Activated effector memory CD4-positive, alpha-beta T cell treated with Interleukin-2 at 50 U/mL for 16 hours (primary cell): ENCODE data around the gene C19orf25.

ENCODE experiments used
- DNase-seq: peaks from one replicate; pipeline ENCODE4 v3.0.0-alpha.2; 2020

C19orf25 gene

GRCh38 chr19:1460033-1460995 is 18.7 kb downstream of the C19orf25 start:
- DNase-seq: no peak

DNA sequence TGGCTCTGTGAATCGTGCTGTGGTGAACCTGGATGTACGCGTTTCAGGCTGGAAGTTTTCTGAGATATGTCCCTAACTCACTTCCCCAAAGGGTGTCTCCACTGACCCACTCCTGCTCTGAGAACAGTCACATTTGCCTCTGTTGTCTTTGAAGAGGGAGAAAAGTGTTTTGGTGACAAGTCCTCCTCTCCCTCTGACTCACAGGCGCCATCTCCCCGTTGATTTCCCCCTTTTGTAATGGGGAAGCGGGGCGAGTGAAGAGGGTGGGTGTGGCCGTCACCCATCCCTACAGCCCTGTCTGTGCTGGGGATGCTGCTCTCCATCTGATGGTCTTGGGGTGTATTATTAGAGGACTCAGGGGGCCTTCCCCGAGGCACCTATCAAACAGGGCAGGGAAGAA is 19.5 kb downstream of the C19orf25 start:
- no peak for DNase-seq

GRCh38 chr19:1457892-1458291 is 21.1 kb downstream of the C19orf25 start:
- no peak for DNase-seq

DNA sequence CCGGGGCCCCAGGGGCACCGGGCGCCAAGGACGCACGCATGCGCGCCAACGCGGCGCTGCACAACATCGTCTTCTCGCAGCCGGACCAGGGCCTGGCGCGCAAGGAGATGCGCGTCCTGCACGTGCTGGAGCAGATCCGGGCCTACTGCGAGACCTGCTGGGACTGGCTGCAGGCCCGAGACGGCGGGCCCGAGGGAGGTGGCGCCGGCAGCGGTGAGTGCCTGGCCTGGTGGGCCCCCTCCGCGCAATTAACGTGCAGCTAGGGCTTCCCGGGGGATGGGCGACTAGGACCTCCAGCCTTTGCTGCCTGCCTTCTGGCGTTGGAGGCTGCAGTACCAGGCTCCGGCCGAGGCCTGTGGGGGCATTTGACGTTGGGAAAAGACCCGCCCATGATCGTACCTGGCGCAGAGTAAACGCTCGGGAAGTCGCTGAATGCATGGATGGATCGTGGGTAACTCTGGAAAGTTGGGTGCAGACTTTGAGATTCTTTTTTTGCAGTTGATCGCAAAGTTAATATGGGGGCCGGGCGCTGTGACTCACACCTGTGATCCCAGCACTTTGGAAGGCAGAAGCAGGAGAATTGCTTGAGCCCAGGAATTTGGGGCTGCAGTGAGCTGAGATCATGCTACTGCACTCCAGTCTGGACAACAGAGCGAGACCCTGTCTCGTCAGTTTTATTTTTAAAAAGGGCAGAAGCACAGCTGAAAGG is 21.8 kb downstream of the C19orf25 start:
- no peak for DNase-seq

GRCh38 chr19:1456121-1456900 is 22.7 kb downstream of the C19orf25 start:
- DNase-seq: no peak

DNA sequence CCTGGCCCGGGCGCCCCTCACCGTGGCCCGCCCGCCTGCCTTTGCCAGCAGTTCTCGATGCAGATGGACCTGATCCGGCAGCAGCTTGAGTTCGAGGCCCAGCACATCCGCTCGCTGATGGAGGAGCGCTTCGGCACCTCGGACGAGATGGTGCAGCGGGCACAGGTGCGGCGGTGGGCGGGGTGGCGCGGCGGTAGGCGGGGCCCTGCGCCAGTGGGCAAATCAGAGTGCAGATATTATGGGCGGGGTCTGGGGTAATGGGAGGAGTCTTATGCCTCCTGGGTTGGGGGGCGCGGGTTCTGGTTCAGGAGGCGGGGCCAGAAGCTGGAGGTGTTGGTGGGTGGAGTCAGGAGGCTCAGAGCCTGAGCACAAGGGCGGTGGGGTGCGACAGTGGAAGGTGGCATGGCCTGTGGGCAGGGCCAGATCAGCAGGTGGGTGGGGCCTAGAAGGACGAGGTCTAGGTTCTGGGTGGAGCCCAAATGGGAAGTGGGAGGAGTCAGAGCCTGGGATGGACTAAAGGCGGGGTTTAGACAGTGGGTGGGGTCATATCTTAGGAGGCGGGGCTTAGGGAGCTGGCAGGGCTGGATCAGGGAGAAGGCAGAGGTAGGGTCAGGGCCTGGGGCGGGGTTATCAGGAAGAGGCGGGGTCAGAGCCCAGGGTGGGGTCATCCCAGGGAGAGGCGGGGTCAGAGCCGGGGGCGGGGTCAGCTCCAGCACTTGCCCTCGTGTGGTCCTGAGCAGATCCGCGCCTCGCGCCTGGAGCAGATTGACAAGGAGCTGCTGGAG is 23.5 kb downstream of the C19orf25 start:
- DNase-seq: peak; percentile 20

DNA sequence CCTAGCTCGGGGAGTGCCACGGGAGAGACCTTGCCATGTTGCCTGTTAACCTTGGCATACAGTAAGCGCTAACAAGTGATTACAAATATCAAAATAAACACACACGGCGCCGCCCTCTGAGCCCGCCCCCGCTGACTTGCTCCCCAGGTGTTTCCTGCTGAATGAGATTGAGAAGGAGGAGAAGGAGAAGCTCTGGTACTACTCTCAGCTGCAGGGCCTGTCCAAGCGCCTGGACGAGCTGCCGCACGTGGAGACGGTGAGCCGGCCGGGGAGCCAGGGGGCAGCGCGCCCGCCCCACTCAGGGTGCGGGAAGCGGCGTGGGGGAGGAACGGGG is 24.0 kb downstream of the C19orf25 start:
- no peak for DNase-seq

- no peak for DNase-seq
Measured at GRCh38 chr19:1453525-1454364, 25.3 kb downstream of the C19orf25 start.

DNA sequence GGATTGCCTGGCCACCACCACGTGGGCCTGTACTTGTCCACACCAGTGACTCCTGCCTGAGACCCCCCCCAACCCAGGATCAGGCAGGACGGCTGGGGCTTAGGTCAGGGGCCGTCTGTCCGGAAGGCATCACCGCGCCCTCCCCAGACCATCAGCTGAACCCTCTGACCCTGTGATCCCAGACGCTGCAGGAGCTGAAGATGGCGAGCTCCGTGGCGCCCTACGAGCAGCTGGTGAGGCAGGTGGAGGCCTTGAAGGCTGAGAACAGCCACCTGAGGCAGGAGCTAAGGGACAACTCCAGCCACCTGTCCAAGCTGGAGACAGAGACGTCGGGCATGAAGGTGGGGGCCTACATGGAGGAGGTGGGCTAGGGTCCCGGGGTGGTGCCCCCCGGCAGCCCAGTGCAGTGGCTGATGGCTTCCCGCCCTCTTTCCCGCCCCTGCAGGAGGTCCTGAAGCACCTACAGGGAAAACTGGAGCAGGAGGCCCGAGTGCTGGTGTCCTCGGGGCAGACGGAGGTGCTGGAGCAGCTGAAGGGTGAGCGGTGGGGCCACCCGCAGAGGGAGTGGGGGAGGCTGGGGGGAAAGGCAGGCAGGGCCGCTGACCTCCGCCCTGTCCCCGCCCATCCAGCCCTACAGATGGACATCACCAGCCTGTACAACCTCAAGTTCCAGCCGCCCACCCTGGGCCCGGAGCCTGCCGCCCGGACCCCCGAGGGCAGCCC is 26.1 kb downstream of the C19orf25 start:
- DNase-seq: no peak

DNA sequence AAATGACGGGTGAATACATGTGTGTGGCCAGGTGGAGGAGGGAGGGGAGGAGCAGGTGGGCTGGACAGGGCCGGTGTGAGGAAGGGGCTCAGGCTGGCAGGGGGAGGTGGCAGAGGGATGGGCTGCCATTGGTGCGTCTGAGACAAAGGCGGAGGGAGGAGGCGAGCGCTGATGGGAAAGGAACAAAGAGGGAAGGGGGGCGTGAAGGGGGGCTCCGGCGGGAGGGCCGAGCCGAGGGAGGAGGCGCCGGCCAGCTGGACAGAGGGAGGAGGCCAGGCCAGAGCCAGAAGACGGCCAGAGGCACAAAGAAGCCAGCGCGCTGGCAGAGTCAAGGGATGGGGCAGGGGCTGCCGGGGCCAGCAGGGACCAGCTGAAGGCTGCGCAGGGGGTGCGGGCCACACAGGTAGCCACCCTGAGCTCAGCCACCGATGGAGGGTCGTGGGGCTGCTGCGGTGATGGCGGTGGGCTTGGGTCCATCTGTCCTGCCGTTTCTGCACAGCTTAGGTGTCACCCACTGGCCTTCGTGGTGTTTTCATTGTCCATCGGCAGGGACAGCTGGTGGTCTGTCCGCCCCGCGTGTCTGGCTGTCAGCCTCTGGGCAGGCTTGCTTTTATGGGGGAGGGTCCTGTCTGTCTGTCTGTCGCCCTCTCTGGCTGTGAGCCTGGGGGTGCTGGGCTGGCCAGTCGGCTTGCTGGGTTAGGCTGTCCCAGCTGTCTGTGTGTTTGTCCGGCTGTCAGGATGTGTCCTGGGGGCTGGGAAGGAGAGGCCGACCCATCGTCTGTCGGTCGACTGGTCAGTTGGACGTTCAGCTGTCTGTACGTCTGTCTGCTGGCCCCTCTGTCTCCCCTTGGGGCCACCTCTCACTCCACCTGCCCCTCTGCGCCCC is 26.9 kb downstream of the C19orf25 start:
- no peak for DNase-seq

DNA sequence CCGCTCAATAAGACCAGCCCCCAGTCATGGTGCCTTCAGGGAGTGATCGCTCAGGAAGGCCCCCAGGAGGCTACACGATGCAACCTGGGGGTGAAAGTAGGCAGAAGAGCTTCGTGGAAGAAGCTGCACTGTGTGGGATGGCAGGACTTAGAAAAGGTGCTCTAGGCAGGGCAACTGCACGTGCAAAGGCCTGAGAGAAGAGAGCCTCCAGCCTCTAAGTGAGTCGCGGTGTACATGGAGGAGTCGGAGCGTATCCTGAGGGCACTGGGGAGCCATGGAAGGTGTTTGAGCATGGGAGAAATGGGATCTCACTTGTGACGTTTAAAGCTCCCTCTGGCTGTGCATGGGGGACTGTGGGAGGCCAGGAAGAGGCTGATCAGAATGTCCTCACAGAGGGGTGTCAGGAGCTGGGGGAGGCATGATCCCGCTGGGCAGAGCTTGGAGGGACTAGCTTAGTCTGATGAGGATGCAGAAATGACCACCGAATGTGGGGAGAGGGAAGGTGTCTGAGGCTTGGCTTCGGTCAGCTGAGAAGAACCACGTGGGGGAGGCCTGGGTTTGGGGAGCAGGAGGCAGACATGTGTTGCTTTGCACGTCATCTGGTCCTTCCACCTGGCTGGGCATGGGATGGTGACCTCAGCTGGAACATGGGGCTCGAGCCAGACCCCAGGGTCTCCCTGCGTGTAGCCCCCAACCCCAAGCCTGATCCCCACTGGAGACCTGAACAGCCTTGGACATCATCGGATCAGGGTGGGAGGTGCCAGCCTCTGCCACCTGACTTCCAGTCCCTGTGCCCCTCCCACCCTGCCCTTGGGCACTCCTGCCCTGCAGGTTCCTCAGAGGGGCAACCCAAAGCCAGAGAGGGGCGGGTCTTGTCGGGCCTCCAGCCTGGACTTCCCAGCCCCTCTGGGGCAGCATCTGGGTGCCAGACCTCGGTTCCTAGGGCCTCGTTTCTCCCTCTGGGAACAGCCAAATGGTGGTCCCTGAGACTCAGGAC is 28.0 kb downstream of the C19orf25 start:
- no peak for DNase-seq

- no peak for DNase-seq
Measured at GRCh38 chr19:1449467-1450442, 29.3 kb downstream of the C19orf25 start, which contains the start of gene APC2. Gene APC2, plus strand, starts transcription at chr19:1450121. Its CDS starts 2,881 bp downstream, at chr19:1453002.

- DNase-seq: no peak
Measured at GRCh38 chr19:1447944-1448343, 31.1 kb downstream of the C19orf25 start.

- no peak for DNase-seq
Measured at GRCh38 chr19:1447504-1447903, 31.5 kb downstream of the C19orf25 start.

DNA sequence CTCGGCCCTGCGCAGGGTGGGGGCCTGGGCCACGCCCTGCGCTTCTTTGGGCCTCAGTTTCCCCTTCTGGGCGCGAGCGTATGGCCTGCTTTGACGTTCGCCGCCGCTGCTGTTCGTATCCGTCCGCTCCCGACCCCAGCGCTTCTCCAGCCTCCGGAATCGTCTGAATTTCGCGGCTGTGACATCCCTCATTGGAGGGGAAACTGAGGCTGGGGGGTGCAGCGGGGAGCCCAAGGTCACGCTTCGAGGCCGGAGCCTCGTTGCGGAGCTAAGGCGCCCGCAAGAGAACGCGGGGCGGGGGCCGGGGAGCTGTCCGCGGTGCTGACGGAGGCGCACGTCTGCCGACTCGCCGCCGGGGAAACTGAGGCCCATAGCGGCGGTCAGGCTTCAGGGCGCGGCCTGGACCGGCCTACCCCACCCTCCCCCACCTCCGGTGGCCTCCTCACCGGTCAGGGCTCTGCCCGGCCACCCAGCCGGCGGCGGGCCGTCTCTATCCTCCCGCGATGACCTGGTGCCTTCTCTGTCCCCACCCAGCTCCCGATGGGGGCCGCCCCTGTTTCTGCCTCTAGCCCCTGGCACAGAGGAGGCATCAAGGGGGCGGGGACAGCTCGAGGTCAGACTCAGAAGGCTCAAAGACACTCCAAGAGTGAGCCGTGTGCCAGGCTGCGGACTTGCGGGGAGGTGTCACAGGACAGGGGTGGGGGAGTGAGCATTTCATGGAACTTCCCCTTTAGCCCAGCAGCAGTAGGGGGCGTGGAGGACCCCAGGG is 32.1 kb downstream of the C19orf25 start:
- DNase-seq: no peak
